NCI-H1105 treated with DMSO at 0.1 percent for 48 hours (cell line): ENCODE measurements around the gene MAPRE3.
A peak's percentile ranks its signal among the peaks of the same experiment; 100 is the strongest.
"Not testable (repeated sequence)": the region's sequence is repeated elsewhere in the genome, so short reads cannot be mapped to it uniquely, and the experiment has no call there.

ENCODE experiments used
- DNase-seq: peaks from one replicate; lab custom pipeline; 2025; lab: John Stamatoyannopoulos, UW

The MAPRE3 gene

GRCh38 chr2:27070653-27071276 is 100.3 kb downstream of the MAPRE3 start:
- no peak for DNase-seq

GRCh38 chr2:27071277-27071989 is 101.0 kb downstream of the MAPRE3 start, which contains the start of gene OST4:
Gene OST4 (minus strand): TSS chr2:27071654.
- DNase-seq, result peak; percentile 81

GRCh38 chr2:27071990-27072830 is 101.8 kb downstream of the MAPRE3 start:
- peak; percentile 13 for DNase-seq

GRCh38 chr2:27072920-27073319 is 102.5 kb downstream of the MAPRE3 start:
- DNase-seq, result no peak

- no peak for DNase-seq
Measured at GRCh38 chr2:27073782-27074181, 103.3 kb downstream of the MAPRE3 start.

GRCh38 chr2:27074738-27075565 is 104.5 kb downstream of the MAPRE3 start:
- peak; percentile 19 for DNase-seq

GRCh38 chr2:27075566-27075871 is 105.1 kb downstream of the MAPRE3 start:
- not testable (repeated sequence) for DNase-seq

GRCh38 chr2:27076323-27076722 is 105.9 kb downstream of the MAPRE3 start:
- no peak for DNase-seq
